Stimulated activated CD8-positive, alpha-beta memory T cell treated with anti-CD3 and anti-CD28 coated beads, Interleukin-15, amount 100 ng/mL, for 4 hours (primary cell): Measurements from ENCODE around the gene TUBB2A.
A peak's percentile ranks its signal among the peaks of the same experiment; 100 is the strongest.
"Not testable (repeated sequence)": the region's sequence is repeated elsewhere in the genome, so short reads cannot be mapped to it uniquely, and the experiment has no call there.

ENCODE experiments used
- DNase-seq, 2 donors: peaks; one replicate each; pipeline ENCODE4 v3.0.0-alpha.2; 2020; ENCODE audit warnings: low read depth in 2 of 2

Gene TUBB2A

DNA sequence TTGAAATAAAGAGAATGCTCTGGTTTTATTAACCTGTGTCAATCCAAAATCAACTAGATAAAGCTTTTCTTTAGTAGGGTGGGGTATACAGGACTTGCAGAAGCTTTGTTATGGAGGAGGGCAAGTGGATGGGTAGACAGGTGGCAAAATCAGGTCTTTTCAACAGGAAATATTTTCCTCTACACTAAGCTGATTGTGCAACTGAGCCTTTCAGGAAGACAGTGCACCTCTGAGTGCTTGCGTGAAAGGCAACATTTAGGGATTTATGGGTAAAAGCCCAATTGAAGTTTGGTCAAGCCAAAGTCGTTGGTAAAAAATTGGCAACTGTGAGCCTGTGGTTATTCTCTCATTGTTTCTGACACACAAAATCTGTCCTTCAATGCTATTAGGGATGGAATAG is 23.8 kb upstream of the TUBB2A start:
- no peak for DNase-seq

- DNase-seq = not testable (repeated sequence)
Measured at GRCh38 chr6:3179945-3180344, 22.6 kb upstream of the TUBB2A start.

GRCh38 chr6:3178666-3179065 is 21.3 kb upstream of the TUBB2A start:
- DNase-seq = not testable (repeated sequence)

GRCh38 chr6:3176562-3177355 is 19.4 kb upstream of the TUBB2A start:
- DNase-seq = peak in 1 of 2 donors; percentile 31

GRCh38 chr6:3175715-3176402 is 18.5 kb upstream of the TUBB2A start:
- DNase-seq = no peak

- DNase-seq = not testable (repeated sequence)
Measured at GRCh38 chr6:3173636-3174089, 16.3 kb upstream of the TUBB2A start.

DNA sequence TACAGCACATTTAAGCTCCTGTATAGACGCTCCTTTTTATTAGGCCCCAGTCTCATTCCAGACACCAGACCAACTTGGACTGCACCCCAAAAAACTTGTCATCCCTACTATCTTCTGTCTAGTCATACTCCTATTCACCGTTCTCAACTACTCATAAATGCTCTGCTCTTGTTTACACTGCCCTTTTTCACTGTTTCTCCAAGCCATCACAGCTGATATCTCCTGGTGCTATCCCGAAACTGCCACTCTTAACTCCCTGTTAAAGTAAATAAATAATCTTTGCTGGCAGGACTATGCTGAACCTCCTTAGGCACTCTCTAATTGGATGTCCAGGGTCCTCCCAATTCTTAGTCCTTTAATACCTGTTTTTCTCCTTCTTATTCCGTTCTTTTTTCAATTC is 15.4 kb upstream of the TUBB2A start:
- DNase-seq = not testable (repeated sequence)

- not testable (repeated sequence) for DNase-seq
Measured at GRCh38 chr6:3171313-3172175, 14.2 kb upstream of the TUBB2A start.

- not testable (repeated sequence) for DNase-seq
Measured at GRCh38 chr6:3170676-3171075, 13.3 kb upstream of the TUBB2A start.

GRCh38 chr6:3168046-3168445 is 10.7 kb upstream of the TUBB2A start:
- DNase-seq = not testable (repeated sequence)

DNA sequence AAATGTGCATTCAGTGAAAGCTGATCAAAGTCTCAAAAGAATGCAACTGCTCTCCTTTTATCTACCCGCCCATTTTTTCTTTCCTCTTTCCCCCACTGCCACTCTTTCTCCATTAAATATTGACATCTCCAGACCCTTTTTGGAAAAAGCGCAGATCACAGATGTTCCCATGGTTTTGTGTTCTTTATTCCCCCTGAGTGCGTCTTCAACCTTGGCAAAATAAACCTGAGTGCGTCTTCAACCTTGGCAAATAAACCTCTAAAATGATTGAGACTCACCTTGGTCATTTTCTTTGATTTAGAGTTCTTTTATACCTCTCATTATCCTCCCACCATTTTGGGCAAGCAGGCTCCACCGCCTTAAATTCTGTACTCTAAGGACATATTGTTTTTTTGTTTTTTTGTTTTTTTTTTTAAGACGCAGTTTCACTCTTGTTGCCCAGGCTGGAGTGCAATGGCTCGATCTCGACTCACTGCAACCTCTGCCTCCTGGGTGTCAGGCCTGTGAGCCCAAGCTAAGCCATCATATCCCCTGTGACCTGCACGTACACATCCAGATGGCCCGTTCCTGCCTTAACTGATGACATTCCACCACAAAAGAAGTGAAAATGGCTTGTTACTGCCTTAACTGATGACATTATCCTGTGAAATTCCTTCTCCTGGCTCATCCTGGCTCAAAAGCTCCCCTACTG is 9.3 kb upstream of the TUBB2A start:
- DNase-seq = not testable (repeated sequence)

DNA sequence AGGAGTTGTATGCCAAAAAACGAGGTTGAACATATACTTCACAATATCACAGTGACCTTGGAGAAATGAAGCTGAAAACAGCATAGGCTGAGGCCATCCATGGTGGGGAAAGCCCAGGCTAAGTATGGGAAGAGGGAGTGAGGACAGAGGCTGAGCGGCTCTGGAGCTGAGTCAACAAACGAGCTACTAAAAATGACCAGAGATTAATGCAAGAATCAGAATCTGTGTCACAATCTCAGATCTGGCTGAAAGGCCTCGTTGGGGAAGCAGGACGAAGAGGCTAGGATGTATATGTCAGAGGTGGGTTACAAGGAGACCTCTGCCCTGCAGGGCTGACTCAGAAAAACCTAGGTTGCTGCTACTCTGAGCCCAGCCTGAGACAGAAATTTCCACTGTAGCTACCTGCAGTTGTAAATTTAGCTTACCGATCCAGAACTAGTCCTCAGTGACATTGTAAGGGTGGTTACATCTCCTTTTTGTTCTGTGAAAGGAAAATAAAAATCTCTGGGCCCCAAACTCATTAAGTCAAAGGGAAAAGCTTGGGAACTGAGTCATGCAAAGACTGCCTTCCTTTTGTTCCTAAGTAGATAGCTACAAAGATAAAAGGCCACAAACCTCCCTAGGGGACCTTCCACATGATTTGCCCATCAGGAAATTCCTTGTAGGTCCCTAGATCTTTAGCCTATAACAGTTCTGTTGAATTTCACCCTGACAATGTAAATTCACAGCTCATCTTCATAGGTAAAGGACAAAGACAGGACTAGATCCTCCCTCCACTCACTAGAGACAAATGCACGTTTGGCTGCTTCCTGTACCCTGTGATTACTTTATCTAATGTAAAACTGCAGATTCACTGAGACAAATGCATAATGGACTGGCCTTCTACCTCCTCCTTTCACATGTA is 8.5 kb upstream of the TUBB2A start:
- no peak for DNase-seq

GRCh38 chr6:3164388-3164787 is 7.0 kb upstream of the TUBB2A start:
- no peak for DNase-seq

- no peak for DNase-seq
Measured at GRCh38 chr6:3163248-3163594, 5.9 kb upstream of the TUBB2A start.

DNA sequence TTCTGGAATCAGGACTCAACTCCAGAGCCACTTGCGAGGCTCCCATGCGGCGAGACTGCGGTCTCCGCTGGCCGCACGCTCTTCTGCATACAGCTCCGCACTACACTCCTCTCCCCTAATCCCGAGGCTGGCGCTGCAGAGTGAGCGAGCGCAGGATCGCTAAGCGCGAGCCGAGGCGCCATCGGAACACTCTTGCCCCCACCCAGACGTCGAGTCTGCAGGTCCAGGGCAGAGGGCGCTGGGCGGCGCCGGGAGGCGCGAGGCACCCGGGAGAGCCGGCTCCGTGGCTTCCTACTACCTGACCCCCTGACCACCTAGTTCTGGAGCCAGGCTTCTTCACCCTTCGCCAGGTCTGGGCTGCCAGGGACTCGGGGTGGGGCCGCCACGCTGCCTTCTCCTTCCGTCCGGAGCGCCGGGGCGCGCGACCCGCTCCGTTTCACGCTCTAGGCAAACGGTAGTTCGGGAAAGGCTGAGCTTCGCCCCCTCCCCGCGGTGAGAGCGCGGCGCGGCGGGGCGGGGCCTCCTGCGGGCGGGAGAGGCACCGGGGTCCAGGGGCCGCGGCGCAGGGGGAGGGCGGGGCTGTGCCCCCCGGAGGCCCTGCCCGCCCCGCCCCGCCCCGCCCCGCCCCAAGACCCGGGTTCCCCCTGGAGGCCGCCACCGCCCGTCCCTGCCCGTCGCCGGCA is 5.4 kb upstream of the TUBB2A start:
- DNase-seq = peak; percentile 23 to 42

- no peak for DNase-seq
Measured at GRCh38 chr6:3162067-3162497, 4.7 kb upstream of the TUBB2A start.

DNA sequence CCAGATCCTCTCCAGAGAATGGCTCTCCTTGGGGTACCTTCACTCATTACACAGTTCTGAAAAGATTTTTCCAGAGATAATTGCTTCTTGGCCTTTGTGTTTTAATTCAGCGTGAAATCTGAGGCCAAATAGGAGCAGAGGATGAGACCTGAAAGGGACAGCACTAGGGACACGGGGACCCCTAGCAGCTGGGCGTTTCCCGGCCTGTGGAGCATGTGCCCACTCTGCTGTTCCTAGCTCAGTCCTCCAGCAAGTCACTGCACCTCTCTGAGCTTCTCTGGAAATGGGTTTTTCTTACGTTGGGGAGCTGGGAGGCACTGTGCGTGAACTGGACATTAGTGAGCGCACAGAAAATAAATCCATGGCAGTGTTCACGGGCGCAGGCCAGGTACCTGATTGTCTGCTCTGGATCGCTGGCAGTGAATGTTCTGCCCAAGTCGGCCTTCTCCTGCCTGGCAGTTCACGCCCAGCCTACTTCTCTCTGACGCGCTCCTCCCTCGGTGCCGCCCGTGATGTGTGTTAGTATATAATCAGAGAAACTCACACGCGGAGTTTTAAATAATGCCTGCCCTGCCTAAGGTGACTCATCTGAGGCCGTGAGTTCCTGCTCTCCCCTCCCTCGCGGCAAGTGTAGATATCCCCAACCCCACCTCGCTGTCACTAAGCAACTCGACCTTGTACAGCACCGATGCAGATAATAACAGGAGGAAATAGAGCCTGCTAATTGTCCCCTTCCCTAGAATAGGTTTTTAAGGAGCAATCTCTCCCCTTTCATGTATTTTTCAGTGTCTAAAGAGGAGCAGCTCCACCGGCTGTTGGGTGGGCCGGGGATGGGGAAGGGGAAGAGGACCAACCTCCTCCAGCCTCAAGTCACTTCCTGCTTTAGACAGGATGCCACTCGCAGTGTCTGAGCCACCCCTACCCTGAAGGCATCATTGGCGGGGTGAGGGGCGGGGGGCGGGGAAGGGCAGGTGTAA is 2.7 kb upstream of the TUBB2A start:
- DNase-seq = peak; percentile 44 to 72
